Stimulated activated CD8-positive, alpha-beta memory T cell treated with anti-CD3 and anti-CD28 coated beads, Interleukin-4, amount 100 ng/mL, for 48 hours (primary cell): ENCODE measurements around the gene UQCC5.

ENCODE experiments used
- DNase-seq: peaks from one replicate; pipeline ENCODE4 v3.0.0-alpha.2; 2020

UQCC5 gene

DNA sequence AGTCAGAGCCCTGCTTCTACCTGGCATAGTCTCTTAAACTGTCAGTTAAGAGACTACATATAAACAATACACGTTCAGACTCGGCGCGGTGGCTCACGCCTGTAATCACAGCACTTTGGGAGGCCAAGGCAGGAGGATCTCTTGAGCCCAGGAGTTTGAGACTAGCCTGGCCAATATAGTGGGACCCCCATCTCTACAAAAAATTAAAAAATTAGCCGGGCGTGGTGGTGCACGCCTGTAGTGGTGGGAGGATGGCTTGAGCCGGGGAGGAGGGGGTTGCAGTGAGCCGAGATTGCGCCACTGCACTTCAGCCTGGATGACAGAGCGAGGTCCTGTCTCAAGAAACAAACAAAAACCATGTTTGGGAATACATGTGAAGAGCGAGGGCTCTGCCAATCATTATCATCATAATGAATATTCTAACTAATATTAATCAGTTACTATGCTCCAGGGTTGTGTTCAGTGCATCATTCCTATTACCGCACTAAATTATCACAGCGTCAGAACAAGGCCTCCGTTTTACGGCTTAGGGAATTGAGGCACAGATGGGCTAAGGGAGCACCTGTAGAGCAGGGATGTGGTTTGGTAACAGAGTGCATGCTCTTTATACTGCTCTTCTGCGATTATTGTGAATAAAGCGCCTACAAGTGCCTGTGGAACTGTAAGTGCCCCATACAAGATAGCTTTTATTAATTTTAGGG lies 844 bp upstream of the UQCC5 start:
- peak; percentile 23 for DNase-seq

DNA sequence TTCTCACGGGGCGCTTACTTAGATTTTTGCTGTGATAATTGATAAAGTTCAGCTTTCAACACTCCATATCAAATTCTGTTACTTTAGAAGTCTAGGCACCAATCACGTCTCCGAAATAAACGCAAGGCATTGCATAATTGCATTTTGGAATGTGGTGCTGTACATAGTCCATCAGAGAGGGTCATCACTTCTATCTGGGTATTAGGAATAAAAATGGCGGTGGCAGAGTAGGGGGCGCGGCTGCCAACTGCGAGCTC lies 365 bp upstream of the UQCC5 start:
- DNase-seq = no peak

DNA sequence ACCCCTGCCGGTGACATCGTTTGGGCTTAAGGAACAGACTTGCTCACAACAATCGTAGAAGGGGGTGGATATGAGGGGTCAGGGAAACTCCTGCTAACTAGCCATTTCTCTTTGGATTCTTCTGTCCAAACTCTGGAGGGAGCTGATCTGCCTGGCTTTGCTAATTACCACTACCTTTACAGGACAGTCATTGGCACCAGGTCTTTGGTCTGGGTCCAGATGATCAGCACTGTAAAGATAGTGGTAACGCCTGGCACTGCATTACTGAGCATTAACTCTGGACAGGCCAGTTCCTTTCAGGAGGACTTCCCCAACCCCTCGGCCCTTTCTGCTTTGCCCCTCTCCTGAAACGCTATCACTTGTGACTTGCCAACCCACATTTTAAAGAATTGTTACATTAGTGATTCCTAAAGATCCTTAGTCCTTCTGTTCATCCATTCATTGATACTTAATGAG lies 788 bp downstream of the UQCC5 start:
- no peak for DNase-seq

DNA sequence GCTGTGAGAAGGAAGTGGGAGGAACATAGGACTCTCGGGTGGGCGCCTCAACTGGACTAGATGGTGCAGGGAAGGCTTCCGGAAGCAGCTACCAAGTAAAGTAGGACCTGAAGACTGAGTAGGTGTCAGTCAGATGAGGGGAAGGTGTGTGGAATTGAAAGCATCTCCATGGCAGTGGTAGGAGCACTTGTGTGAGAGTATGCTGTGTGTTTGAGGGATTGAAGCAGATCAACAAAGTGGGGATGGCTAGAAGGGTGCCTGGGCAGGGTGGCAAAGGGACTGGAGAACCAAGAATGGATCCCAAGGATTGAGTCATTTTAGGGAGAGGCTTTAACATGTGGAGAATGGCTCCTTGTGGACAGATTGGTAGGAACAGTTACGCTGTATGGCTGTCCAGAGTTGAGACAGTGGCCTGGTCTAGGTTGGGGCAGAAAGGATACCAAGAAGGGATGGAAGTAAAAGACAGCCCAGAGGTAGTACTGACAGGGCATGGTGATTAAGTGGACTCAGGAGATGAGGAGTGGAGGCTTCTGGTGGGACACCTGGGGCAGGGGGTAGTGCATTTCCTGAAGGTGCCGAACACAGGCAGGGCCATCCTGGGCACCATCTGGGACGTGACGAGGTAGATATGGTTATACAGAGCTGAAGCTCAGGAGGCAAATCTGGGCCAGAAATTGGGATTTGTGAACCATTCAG lies 1.5 kb downstream of the UQCC5 start:
- peak; percentile 22 for DNase-seq

DNA sequence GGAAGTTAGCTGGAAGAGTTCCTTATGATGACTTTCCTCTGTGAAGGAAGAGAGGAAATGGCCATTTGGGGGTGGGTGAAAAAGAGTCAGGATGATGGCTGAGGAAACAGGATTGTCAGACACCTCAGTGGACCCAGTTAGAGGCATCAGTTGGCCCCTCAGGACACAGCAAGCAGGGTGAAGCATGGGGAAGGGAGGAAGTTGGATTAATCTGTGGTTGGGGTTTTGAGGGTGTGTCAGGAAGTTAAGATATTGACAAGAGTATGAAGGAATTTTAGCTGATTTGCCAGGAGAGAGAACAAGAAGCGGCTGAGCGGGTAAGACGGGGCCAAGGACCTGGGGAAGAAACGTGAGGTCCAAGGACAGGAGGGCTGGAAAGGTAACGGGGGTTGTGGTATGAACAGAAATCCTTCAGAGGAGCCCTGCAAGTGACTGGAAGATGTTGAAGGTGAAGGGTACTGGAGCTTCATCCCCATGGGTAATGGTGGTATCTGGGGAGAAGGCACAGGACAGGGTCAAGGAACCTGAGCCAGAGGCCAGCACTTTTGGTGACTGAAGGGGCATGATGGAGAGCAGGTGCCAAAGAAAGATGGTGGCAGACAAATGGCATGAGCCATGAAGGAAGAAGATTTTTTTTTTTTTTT lies 2.7 kb downstream of the UQCC5 start:
- DNase-seq = no peak

DNA sequence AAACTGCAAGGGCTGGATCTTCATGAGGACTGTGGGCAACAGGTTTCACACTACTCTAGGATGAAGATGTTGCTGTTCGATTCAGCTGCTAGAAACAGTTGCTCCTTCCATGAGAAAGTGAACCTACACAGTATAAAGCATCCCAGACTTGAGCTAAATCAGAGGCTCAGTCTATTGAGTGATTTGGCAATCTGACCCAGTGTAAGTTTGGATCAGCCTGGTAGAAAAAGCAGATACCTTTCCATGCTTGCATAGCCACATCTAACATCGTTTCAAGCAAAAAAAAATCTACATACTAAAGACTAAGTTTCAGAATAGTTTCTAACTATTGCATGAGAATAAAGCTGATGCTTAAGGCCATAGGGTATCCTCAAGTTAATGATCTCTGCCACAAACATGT lies 4.6 kb downstream of the UQCC5 start:
- DNase-seq = no peak

DNA sequence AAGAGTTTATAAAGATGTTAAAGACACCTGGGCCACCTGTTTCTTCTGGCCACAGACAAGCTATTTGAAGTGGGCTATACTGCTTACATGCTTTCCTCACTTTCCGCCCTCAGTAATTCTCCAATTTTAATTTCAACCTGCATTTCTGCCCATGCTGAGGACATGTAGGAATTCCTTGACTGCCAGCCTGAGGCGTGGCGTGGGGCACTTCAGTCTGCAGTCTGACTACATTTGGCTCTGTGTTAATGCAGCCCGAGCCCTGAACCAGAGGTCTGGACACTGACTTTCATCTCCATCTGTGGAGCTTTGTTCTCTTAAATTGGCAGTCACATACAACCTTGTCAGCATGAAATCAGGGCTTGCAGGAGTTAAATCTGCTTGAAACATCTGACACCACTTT lies 8.5 kb downstream of the UQCC5 start:
- no peak for DNase-seq

DNA sequence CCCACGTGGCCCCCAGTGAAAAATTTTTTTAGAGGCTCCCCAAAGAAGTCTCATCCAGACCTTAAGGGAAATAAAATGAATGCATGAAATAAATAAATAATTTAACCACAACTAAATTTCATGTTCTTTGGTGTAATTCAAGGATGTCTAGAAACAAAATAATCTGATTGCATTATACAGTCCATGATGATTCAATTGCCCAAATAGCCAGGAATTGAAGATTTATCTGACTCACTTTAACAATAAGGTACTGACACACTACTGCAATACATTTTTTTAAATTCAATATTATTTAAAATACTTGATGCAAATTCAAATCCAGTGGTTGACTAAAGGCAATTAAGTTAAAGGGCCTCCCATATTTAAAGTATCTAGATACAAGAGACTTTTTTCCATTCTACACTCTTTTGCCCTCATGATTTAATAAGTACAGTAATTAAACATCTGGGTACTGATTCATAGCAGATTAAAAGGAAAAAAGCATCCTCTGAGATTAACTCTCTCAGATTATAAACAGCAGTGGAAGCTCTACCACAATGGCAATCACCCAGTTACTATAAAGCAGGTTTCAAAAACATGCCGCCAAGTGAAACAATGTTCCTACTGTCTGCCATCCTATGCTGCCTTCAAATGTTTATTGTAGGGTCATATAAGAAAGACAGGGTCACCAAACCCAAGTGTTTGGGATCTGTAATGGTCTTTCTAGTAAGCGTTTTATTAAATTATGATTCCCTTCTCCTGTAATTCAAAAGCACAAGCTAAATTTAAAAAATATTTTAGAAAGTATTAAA lies 9.9 kb downstream of the UQCC5 start:
- no peak for DNase-seq

DNA sequence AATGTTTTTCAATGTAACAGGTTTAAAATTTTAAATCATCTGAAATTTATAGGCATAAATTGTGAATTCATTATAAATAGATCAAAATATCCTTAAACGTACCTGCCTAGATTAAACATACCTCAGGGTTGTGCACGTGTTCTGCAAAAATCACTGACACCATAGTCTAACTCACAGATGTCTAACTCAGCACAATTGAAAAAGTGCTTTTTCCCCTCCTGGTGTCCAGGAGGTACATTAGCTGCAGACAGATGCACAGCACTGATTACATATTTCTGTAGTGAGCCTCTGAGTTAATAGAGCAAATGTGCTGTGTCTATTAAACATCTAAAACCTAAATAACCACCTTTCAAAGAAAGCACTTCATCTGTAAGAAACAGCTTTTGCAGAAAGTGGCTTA lies 10.7 kb downstream of the UQCC5 start:
- DNase-seq = no peak

DNA sequence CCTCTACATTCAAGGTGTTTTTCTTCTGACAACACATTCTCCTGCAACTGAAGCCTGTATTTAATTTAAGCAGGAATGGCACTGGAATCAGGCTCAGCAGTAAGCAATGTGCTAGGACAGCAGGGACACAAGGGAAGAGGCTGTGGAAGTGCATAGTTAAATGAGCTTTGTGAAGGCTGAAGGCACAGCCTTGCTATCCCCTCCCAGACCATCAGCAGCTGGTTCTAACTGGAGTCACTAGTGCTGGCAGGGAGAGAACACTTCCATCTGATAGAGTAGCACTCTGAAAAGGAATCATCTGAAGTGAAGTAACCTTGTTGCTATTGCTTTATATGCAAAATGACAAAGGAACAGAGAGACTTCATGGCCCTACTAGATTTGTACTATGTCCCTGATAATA lies 14.7 kb downstream of the UQCC5 start:
- no peak for DNase-seq

DNA sequence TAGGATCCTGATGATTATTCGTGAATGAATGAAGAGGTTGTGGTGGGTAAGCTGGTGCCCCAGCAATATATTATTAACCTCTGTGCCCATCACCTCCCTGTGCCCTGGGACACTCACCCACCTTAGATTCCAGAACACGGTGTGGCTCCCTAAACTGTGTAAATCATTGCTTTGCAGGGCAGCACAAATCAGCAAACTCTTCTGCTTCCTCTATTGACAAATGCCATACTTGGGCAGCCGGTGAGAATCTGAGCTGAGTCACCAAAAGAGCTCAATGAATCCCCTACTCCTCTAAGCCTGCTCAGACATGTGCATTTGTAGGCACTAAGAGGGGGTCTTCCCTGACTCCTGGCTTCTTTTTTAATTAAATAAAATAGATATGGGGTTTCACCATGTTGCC lies 15.7 kb downstream of the UQCC5 start:
- DNase-seq = no peak

DNA sequence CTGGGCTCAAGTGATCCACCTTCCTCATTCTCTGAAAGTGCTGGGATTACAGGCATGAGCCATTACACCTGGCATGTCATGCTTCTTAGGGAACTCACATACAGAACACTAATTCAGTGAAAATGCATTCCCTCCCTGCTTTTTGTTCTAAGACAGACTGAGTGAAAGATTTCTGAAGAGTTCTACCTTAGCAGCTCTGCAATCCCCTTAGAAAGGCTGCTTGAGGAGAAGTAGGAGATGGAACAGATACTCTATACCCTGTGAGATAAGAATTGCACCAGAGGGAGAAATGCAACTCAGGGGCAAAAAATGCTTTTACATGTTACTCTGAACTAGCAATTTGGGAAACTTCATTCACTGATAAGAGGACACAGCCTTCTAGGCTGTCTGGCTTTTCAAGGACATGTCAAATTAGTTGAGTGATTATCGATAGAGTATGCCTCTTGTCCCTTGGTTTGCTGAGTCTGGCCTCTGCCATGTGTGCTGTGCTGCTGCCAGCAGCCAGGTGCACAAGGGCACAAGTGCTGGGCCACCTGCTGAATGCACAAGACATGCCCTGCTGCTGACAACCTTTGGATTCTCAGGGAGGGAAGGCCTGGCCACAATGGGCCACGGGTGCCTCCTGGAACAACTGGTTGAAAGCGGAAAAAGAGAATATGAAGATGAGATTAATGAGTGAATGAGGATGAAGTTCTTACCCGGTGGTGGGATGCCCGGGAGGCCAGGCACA lies 17.8 kb downstream of the UQCC5 start:
- DNase-seq = no peak

DNA sequence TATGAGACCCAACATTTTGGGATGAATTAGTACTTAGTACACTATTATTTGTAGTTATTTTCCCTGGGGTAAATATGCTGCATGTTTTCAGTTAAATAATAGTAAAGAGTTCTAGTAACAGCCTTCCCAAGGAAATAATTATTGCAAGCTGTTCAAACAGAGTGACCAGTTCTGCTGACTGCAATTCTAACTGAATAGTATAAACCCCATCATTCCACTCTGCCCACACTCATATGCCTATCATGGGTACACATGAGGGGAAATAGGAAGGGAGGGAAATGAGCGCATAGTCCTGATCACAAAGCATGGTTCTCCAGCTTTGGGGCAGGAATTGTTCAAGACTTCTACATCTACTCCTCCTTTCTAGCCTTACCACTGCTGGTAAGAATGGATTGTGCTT lies 18.7 kb downstream of the UQCC5 start:
- no peak for DNase-seq

DNA sequence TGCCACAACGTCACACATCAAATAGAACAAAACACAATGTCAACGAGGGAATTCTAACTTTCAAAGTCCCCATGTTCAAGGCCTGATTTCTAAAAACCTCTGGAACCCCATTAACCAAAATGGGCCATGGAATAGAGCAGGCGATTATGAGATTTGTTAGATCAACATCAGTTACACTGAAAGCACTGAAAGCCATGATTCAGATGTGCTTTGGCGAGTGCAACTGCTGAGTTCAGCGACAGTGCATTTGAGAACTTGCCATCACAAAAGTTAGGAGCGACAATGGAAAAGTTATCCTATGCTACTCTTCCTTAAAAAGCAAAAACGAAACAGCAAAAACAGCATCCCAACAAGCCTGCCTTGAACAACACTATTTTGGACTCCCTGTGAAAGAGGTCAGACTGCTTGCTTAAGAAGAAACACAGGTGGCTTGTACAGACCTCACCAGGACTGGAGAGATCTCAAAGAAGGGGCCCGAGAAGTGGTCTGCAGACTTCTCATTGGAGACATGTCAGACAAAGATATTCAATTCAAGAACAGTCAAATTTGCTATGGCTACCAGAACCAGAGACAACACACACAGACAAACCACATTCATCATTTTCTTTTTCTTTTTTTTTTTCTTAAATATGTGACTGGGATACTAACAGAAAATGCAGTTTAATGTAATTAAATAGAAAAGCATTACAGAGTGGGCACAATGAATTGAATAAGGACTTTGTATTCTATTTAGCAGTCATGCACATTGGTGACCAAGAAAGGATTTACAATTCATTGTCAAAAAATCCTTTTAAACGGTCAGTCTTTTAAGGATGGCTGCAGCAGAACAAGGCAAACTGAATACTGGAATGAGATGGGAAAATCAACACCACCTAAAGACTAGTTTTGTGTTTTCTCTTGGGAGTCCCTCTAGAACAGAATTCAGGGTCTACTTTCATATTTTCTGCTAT lies 20.9 kb downstream of the UQCC5 start:
- DNase-seq = no peak

DNA sequence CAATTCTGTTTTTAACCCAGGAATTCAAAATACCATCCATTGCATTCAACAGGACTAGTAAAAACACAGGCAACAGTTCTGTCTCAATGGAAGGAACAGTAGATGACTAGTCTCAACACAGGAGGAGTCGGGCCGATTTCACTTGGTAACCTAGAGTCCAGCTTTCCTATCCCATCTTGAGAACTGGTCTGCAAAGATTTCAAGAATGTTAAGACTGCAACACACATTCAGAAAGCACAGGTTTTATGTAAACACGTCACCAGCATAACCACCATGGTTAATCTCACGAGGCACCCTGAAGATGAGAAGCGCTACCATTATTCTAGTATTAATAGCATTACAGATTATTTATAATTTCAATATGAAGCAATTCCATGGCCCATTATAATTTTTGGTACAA lies 22.0 kb downstream of the UQCC5 start:
- DNase-seq = no peak

DNA sequence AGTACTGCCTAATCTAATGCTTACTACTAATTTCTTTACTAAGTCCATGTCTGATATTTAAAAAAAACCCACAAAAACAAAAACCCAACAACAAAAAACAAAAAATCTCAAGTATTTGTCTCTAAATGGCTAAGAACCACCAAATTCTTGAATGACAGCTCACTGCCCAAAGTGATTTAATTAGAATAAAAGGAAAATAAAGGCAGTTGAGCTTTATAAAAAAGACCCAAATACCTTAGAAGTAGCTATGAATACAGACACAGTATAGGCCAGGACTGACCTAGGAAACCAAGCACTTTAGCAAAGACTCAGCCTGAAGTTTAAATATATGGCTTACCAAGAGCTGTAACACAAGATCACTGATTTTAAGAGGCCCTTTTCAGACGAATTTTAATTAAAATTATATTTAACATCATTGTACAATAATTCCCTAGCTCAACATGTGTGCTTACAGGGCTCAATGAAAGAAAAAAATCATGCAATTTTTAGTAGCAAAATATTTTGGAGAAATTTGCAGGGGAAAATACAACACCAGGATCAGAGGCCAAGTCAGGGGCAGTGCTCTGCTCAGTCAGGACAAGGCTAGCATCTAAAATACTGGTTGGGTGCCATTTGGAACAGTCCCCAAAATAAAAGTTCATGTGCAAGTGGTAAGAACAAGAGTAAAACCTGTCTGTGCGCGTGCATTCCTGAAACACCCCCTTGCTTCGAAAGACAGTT lies 24.8 kb downstream of the UQCC5 start:
- no peak for DNase-seq

DNA sequence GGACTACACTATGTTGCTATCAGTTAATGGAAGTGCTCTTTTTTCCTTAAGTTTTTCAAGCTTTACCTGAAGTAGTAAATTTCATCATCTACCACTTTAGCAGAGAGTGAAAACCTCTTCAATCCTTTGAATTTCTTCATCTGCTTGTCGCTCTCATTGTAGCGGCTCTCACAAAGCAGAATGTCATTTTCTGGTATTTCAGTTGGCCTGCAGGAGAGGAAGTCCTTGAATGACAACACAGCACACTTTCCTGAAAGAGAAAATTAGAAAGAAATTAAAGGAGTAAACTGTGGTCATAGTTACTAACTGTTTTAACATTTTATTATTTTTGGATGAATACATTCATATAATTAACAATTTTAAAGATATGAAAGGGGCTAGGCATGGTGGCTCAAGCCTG lies 27.6 kb downstream of the UQCC5 start:
- no peak for DNase-seq

DNA sequence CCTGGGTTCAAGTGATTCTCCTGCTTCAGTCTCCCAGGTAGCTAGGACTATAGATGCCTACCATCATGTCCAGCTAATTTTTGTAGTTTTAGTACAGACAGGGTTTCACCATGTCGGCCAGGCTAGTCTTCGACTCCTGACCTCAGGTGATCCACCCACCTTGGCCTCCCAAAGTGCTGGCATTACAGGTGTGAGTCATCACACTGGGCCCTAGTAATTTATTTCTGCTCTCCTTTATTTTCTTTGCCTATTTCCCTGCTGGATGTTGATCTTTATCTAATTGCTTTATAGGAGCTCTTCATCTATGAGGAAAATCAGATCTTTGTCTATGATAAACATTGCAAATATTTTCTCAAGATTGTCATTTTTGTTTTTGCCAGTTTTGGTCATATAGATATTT lies 31.7 kb downstream of the UQCC5 start:
- DNase-seq = no peak

DNA sequence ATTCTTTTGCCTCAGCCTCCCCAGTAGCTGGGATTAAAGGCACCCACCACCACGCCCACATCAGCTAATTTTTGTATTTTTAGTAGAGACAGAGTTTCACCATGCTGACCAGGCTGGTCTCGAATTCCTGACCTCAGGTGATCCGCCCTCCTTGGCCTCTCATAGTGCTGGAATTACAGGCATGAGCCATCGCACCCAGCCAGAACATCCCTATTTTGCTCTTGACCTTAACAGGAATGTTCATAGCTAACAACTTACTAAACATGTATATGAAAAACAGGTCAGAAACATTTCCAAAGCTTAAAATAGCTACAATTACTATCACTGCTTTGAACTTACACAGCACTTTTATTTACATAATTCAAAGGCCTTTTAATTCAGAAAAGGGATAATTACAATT lies 33.7 kb downstream of the UQCC5 start:
- DNase-seq = no peak

DNA sequence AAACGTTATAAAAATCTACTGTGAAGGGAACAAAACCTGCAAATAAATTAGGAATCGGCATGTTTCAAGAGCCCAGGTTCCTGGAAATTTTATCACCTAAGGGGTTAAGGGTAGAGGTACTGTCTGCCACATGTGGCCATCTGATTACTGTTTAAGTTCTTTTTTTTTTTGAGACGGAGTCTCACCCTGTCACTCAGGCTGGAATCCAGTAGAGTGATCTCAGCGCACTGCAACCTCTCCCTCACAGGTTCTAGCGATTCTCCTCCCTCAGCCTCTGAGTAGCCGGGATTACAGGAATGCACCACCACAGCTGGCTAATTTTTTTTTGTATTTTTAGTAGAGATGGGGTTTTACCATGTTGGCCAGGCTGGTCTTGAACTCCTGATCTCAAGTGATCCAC lies 35.8 kb downstream of the UQCC5 start:
- no peak for DNase-seq
